LNCaP clone FGC (cell line): ENCODE data around the gene ADCYAP1R1.

ENCODE experiments used
- DNase-seq: peaks from one replicate; pipeline ENCODE4 v3.0.0-alpha.2; 2011; ENCODE audit warnings: low read depth
- H3K4me3 ChIP-seq: 2 replicates; pipeline ENCODE4 v1.5.1; 2011; ENCODE audit warnings: mild to moderate bottlenecking, low read depth, low read length, control low read depth
- CTCF ChIP-seq: IDR thresholded peaks from 2 replicates; pipeline ENCODE4 v1.5.1; 2012; ENCODE audit warnings: mild to moderate bottlenecking; ENCODE audit not compliant: control insufficient read depth, insufficient read depth; ENCODE audit errors: extremely low read depth

ADCYAP1R1 gene

GRCh38 chr7:31049005-31049765, 2.9 kb upstream of the ADCYAP1R1 start:
- no peak overlapping the region for H3K4me3 ChIP-seq
- DNase-seq, result no peak
- no peak for TF ChIP-seq CTCF

GRCh38 chr7:31052487-31052840, 356 bp downstream of the ADCYAP1R1 start:
- no peak for TF ChIP-seq CTCF
- no peak for DNase-seq
- no peak overlapping the region for H3K4me3 ChIP-seq

GRCh38 chr7:31052841-31053601, 913 bp downstream of the ADCYAP1R1 start:
- TF ChIP-seq CTCF, result no peak
- no peak for DNase-seq
- H3K4me3 ChIP-seq, result no peak overlapping the region

GRCh38 chr7:31053986-31054385, 1.9 kb downstream of the ADCYAP1R1 start:
- no peak for TF ChIP-seq CTCF
- H3K4me3 ChIP-seq, result no peak overlapping the region
- no peak for DNase-seq

GRCh38 chr7:31054608-31055278, 2.6 kb downstream of the ADCYAP1R1 start:
- no peak for TF ChIP-seq CTCF
- H3K4me3 ChIP-seq, result no peak overlapping the region
- no peak for DNase-seq

GRCh38 chr7:31055471-31055870, 3.4 kb downstream of the ADCYAP1R1 start:
- no peak for TF ChIP-seq CTCF
- no peak overlapping the region for H3K4me3 ChIP-seq
- no peak for DNase-seq
